SK-N-SH treated with all-trans-retinoic acid at 6 μM for 48 hours (cell line): ENCODE measurements around the gene BCL2L13.

ENCODE experiments used
- ATAC-seq: fragments of 200-7000 bp; cut with Tn5 transposase; 3 replicates; pipeline ENCODE4 v1.9.1; 2020; ENCODE audit warnings: mild to moderate bottlenecking, moderate library complexity
- ARNTL ChIP-seq: fragments of 450-650 bp; formaldehyde crosslinking; IDR thresholded peaks from 2 replicates; pipeline ENCODE4 v1.5.0; 2020; ENCODE audit warnings: low read depth, mild to moderate bottlenecking, moderate library complexity, borderline replicate concordance
- BACH2 ChIP-seq: fragments of 250-450 bp; sonication (Bioruptor Pico); IDR thresholded peaks from 2 replicates; pipeline ENCODE4 v1.9.0; 2021; ENCODE audit warnings: mild to moderate bottlenecking, borderline replicate concordance
- CREB5 ChIP-seq: fragments of 250-450 bp; sonication (Bioruptor Pico); IDR thresholded peaks from 2 replicates; pipeline ENCODE4 v1.5.1; 2020; ENCODE audit warnings: low read depth, mild to moderate bottlenecking, moderate library complexity
- ESRRG ChIP-seq: fragments of 250-450 bp; sonication (Bioruptor Pico); IDR thresholded peaks from 2 replicates; pipeline ENCODE4 v1.6.1; 2021; ENCODE audit warnings: mild to moderate bottlenecking
- ISL1 ChIP-seq: fragments of 250-450 bp; sonication (Bioruptor Pico); IDR thresholded peaks from 2 replicates; pipeline ENCODE4 v2.1.2; 2022; ENCODE audit warnings: mild to moderate bottlenecking, moderate library complexity
- OSR1 ChIP-seq: fragments of 250-450 bp; sonication (Bioruptor Pico); IDR thresholded peaks from 2 replicates; pipeline ENCODE4 v1.8.0; 2022; ENCODE audit warnings: moderate library complexity, mild to moderate bottlenecking, inconsistent platforms
- PATZ1 ChIP-seq: fragments of 250-450 bp; sonication (Bioruptor Pico); IDR thresholded peaks from 2 replicates; pipeline ENCODE4 v1.8.0; 2020; ENCODE audit warnings: mild to moderate bottlenecking, moderate library complexity, borderline replicate concordance
- POU6F1 ChIP-seq: fragments of 250-450 bp; sonication (Bioruptor Pico); IDR thresholded peaks from 2 replicates; pipeline ENCODE4 v1.8.0; 2021; ENCODE audit warnings: low read depth, mild to moderate bottlenecking, moderate library complexity, borderline replicate concordance
- PPARA ChIP-seq: fragments of 250-450 bp; sonication (Bioruptor Pico); IDR thresholded peaks from 2 replicates; pipeline ENCODE4 v1.5.0; 2020; ENCODE audit warnings: mild to moderate bottlenecking, borderline replicate concordance
- RARB ChIP-seq: fragments of 250-450 bp; sonication (Bioruptor Pico); IDR thresholded peaks from 2 replicates; pipeline ENCODE4 v1.8.0; 2021; ENCODE audit warnings: mild to moderate bottlenecking, moderate library complexity
- SNAI2 ChIP-seq: fragments of 250-450 bp; sonication (Bioruptor Pico); IDR thresholded peaks from 2 replicates; pipeline ENCODE4 v1.5.0; 2020; ENCODE audit warnings: mild to moderate bottlenecking, moderate library complexity
- TOX ChIP-seq: fragments of 250-450 bp; sonication (Bioruptor Pico); IDR thresholded peaks from 2 replicates; pipeline ENCODE4 v1.8.0; 2021; ENCODE audit warnings: mild to moderate bottlenecking, moderate library complexity, borderline replicate concordance
- TSHZ2 ChIP-seq: fragments of 250-450 bp; sonication (Bioruptor Pico); IDR thresholded peaks from 2 replicates; pipeline ENCODE4 v1.5.0; 2020; ENCODE audit warnings: mild to moderate bottlenecking, moderate library complexity
- ZC3H10 ChIP-seq: fragments of 250-450 bp; sonication (Bioruptor Pico); IDR thresholded peaks from 2 replicates; pipeline ENCODE4 v1.5.1; 2021; ENCODE audit warnings: mild to moderate bottlenecking, moderate library complexity
- ZFP3 ChIP-seq: fragments of 250-450 bp; sonication (Bioruptor Pico); IDR thresholded peaks from 2 replicates; pipeline ENCODE4 v1.5.0; 2020; ENCODE audit warnings: mild to moderate bottlenecking, moderate library complexity
- ZFP30 ChIP-seq: fragments of 450-650 bp; formaldehyde crosslinking; IDR thresholded peaks from 2 replicates; pipeline ENCODE4 v1.5.0; 2022; ENCODE audit warnings: mild to moderate bottlenecking, moderate library complexity
- ZNF70 ChIP-seq: fragments of 450-650 bp; formaldehyde crosslinking; IDR thresholded peaks from 2 replicates; pipeline ENCODE4 v1.5.0; 2020; ENCODE audit warnings: mild to moderate bottlenecking, moderate library complexity
- ZNF8 ChIP-seq: fragments of 450-650 bp; formaldehyde crosslinking; IDR thresholded peaks from 2 replicates; pipeline ENCODE4 v1.5.0; 2020; ENCODE audit warnings: mild to moderate bottlenecking, moderate library complexity
- TF ChIP-seq, protein P1 (sequence below): fragments of 250-450 bp; sonication (Bioruptor Pico); IDR thresholded peaks from 2 replicates; pipeline ENCODE4 v1.5.1; 2021; ENCODE audit warnings: mild to moderate bottlenecking, moderate library complexity

BCL2L13 gene

DNA sequence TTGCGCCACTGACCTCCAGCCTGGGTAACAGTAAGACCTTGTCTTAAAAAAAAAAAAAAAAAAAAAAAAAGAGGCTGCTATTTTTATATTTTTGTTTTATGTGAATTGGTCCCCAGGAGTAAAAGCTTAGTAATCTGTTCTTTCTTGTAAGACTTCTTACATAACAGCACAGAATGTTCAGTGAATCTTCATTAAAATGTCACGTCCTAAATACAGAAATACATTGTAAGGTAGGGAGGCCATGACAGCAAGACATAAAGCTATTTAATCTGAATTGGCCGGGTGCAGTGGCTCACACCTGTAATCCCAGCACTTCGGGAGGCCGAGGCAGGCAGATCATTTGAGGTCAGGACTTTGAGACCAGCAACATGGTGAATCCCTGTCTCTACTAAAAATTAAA, 71.5 kb downstream of the BCL2L13 start:
- TF ChIP-seq ZFP30: no peak
- no peak for TF ChIP-seq SNAI2 (CRISPR knock-in tag)
- TF ChIP-seq TSHZ2: no peak
- no peak for TF ChIP-seq PATZ1 (CRISPR knock-in tag)
- TF ChIP-seq BACH2 (CRISPR knock-in tag): no peak
- TF ChIP-seq CREB5: no peak
- TF ChIP-seq ARNTL: no peak
- TF ChIP-seq RARB: no peak
- no peak for TF ChIP-seq ZNF70
- TF ChIP-seq OSR1 (CRISPR knock-in tag): no peak
- no peak for TF ChIP-seq ZFP3 (CRISPR knock-in tag)
- no peak for TF ChIP-seq PPARA (CRISPR knock-in tag)
- no peak for TF ChIP-seq ISL1 (CRISPR knock-in tag)
- ATAC-seq: no peak

- peak; percentile 37; the same call in 1 of the 3 replicates for ATAC-seq
- TF ChIP-seq POU6F1 (CRISPR knock-in tag) (no peak), SNAI2 (CRISPR knock-in tag) (no peak), ZNF8 (no peak), ESRRG (CRISPR knock-in tag) (no peak), ZNF70 (no peak), ZFP3 (CRISPR knock-in tag) (no peak), BACH2 (CRISPR knock-in tag) (no peak), OSR1 (CRISPR knock-in tag) (no peak)
- TF ChIP-seq, protein P1, sequence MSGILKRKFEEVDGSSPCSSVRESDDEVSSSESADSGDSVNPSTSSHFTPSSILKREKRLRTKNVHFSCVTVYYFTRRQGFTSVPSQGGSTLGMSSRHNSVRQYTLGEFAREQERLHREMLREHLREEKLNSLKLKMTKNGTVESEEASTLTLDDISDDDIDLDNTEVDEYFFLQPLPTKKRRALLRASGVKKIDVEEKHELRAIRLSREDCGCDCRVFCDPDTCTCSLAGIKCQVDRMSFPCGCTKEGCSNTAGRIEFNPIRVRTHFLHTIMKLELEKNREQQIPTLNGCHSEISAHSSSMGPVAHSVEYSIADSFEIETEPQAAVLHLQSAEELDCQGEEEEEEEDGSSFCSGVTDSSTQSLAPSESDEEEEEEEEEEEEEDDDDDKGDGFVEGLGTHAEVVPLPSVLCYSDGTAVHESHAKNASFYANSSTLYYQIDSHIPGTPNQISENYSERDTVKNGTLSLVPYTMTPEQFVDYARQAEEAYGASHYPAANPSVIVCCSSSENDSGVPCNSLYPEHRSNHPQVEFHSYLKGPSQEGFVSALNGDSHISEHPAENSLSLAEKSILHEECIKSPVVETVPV (CRISPR knock-in tag): no peak
Measured at GRCh38 chr22:17712441-17712840, 73.9 kb downstream of the BCL2L13 start.

DNA sequence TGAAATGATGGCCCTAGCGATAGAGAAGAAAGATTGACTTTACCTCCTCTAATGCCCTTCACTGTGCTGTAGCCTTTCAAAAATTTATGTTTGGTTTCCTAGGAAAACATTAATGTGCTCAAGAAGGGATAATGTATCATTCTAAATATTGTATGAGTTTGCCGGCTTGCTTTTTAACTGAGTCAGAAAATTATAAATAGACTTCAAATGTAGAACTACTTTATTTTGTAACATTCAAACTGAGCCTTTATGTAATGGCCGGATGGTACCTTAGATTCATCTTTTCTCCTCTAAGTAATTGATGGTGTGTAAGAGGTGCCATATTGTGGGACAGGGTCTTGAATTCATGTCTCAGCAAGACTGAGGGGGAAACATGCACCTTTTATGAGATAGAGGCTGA, 78.0 kb downstream of the BCL2L13 start:
- no peak for TF ChIP-seq ARNTL

GRCh38 chr22:17717708-17718107, 79.2 kb downstream of the BCL2L13 start:
- ATAC-seq: no peak

More for the DNA sequence above, 78.0 kb downstream of the BCL2L13 start:
- ATAC-seq: no peak

More at GRCh38 chr22:17717708-17718107, 79.2 kb downstream of the BCL2L13 start:
- no peak for TF ChIP-seq TOX (CRISPR knock-in tag)
- TF ChIP-seq SNAI2 (CRISPR knock-in tag): no peak
- TF ChIP-seq POU6F1 (CRISPR knock-in tag): no peak
- TF ChIP-seq ZC3H10: no peak
- TF ChIP-seq ZFP3 (CRISPR knock-in tag): no peak
- TF ChIP-seq ZNF8: no peak
- no peak for TF ChIP-seq ZNF70
- no peak for TF ChIP-seq ISL1 (CRISPR knock-in tag)
- no peak for TF ChIP-seq TSHZ2
